Neural progenitor cell (in vitro differentiated cells): ENCODE results near the gene CHD2.
"Not testable (repeated sequence)": the region's sequence is repeated elsewhere in the genome, so short reads cannot be mapped to it uniquely, and the experiment has no call there.

Experiments
- EZH2 ChIP-seq: fragments of 200-600 bp; sonication (generic); IDR thresholded peaks from 2 replicates; pipeline ENCODE4 v1.6.1; 2017; ENCODE audit warnings: antibody characterized with exemption, mild to moderate bottlenecking, moderate library complexity
- EZH2phosphoT487 ChIP-seq: fragments of 200-600 bp; sonication (generic); IDR thresholded peaks from 2 replicates; pipeline ENCODE4 v1.6.1; 2017; ENCODE audit warnings: antibody characterized with exemption
- TF ChIP-seq, protein P1 (sequence below): fragments of 200-600 bp; sonication (generic); IDR thresholded peaks from 2 replicates; pipeline ENCODE4 v1.5.1; 2017; ENCODE audit warnings: antibody characterized with exemption, mild to moderate bottlenecking

- TF ChIP-seq, protein P1, sequence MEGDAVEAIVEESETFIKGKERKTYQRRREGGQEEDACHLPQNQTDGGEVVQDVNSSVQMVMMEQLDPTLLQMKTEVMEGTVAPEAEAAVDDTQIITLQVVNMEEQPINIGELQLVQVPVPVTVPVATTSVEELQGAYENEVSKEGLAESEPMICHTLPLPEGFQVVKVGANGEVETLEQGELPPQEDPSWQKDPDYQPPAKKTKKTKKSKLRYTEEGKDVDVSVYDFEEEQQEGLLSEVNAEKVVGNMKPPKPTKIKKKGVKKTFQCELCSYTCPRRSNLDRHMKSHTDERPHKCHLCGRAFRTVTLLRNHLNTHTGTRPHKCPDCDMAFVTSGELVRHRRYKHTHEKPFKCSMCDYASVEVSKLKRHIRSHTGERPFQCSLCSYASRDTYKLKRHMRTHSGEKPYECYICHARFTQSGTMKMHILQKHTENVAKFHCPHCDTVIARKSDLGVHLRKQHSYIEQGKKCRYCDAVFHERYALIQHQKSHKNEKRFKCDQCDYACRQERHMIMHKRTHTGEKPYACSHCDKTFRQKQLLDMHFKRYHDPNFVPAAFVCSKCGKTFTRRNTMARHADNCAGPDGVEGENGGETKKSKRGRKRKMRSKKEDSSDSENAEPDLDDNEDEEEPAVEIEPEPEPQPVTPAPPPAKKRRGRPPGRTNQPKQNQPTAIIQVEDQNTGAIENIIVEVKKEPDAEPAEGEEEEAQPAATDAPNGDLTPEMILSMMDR: not testable (repeated sequence)
- not testable (repeated sequence) for TF ChIP-seq EZH2phosphoT487, EZH2
These were observed 18.8 kb downstream of the CHD2 start for GRCh38 chr15:92918881-92919280.
